OCI-M2 (cell line): Measurements from ENCODE around the gene DHRS12.

Experiments
- DNase-seq: peaks from one replicate; lab custom pipeline; 2025; ENCODE audit not compliant: unreplicated experiment; lab: John Stamatoyannopoulos, UW

DHRS12 gene

DNA sequence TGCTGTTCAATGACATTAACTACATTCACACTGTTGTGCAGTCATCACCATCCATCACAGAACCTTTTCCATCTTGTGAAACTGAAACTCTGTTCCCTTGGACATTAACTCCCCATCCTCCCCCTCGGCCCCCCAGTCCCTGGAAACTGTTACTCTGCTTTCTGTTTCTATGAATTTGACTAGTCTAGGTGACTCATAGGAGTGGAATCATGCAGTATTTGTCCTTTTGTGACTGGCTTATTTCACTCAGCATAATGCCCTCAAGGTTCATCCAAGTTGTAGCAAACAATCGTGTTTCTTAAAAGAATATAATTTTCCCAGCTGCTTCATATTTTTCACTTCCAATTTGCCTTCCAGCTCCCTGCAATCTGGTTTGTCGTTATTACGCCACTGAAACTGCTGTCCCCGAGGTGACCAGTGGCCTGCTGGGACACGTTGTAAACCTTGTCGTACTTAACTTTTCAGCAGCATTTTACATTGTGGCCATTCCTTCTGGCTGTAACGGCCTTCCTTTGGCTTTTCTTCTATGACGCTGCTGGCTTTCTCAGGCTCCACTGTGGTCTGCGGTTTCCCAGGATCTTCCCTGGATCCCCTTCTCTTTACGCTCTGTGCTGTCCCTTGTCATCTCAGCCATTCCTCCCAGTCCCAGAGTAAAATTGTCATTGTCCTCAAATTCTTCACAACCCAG lies 74.0 kb downstream of the DHRS12 start:
- DNase-seq = no peak

DNA sequence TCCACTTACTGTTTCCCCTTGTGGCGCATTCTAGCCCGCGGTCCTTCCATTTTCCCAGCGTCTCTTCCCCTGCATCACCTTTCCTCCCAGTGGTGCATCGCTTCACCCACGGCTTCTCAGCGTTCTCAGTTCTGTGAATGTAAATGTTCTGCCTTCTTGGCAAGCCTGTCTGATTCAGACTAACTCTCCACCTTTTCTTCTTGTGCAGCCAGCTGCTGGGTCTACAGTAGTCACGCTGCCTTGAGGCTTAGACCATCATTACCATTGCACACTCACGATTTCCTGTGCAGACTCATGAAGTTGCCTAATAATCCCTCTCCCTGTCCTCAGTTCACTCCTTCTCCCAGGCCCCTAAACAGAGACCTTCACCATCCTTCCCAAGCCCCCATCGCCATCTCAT lies 75.0 kb downstream of the DHRS12 start:
- DNase-seq = no peak

DNA sequence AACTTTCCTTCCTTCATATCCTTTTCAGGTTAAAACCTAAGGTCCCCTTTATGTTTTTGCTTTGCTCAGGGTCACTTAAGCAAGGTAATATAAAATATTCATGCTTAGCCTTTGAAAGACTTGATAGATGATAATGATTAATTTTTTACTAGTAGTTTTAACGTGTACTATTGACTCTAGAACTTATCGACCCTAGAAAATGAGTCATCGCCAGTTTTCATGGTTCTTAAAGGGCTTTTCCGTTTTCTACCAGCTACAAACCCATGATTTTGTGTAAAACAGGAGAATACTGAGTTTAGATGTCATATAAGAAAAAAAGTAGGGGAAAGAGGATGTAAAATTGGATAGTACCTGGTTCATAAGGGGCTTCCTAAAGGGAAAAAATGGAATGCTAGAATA lies 75.7 kb downstream of the DHRS12 start:
- no peak for DNase-seq

DNA sequence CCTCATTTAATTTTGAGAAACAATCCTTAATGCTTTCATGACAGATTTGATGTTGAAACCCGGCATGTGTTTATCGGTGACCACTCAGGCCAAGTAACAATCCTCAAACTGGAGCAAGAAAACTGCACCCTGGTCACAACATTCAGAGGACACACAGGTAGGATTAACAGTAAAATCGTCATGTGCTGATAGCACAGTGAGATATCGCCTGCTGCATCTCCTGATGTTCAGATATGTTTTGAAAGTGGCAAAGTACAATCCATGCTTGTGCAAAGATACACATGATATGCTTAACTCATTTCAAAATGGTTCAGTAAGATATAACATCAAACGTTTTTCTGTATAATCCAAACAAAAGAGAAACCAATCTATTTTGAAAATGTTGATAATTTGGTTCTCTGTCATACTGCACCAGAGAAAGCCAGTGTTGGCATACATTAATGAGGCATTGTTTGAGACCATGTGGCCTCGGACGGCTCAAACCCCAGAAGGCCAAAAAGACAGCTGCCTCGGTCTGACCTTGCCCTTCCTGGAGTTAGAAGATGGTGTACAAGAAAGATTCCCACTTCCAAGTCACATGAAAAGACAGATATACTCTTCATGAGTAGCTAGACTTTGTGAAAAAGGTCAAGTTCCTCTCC lies 76.2 kb downstream of the DHRS12 start:
- DNase-seq = no peak

DNA sequence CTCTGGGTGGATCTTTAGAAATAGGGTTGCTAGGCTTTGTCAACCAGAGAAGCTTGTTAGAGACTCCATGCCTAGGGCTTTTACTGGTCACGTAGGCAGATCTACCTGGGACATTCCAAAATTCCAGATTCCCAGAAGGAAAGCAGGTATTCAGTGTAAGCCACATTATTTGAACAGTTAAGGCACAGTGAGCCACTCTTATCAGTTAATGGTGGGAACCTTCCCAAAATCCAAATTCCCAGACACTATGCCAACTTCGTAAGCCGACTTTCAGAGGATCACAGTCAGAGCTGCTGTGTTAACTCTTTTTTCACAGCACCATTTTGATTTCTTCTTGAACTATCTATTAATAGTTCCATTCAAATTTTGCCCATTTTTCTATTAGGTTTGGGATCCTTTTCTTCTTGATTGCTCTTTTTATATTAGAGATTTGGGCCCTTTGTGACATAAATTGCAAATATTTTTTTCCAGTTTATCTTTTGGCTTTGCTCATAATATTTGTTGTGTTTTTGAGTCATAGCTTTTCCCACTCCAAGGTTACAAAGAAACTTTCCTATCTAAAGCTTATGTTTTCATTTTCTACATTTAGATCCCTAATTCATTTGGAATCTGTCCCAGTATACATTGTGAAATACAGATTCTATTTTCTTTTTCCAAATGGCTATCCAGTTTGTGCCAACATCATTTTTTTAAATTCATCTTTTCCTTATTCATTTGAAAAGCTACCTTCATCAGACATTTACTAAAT lies 77.3 kb downstream of the DHRS12 start:
- no peak for DNase-seq

DNA sequence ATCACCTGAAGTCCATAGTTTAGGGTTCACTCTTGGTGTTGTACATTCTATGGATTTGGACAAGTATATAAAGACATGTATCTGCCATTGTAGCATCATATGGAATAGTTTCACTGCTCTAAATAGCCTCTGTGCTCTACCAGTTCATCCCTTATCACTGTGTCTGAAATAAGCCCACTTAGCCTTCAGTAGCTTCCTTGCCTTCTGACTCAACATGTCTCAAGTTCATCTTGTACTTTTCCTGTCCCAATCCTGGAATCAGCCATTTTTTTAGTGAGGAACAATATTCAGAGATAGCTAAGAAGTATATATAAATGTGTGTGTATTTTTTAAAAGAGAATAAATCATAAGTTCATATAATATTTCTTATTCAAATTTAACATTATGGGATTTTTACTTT lies 79.2 kb downstream of the DHRS12 start:
- no peak for DNase-seq

DNA sequence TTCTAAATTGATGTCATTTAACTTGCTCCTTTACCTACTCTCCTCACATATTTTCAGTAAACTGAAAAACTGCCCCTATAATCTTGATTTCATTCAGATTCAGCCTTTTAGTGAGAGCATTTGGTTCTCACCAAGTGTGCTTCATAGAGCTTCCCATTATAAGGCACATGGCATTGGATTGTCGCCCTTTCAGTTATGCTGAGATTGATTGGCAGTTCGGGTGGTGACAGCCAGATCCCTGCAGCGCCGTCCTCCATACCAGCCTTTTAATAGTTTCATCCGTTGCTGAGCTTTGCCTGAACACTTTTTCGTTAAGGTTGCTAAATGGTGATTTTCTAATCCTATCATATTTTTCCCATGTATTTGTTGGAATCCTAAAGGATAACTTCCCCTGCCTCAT lies 80.4 kb downstream of the DHRS12 start:
- DNase-seq = no peak

DNA sequence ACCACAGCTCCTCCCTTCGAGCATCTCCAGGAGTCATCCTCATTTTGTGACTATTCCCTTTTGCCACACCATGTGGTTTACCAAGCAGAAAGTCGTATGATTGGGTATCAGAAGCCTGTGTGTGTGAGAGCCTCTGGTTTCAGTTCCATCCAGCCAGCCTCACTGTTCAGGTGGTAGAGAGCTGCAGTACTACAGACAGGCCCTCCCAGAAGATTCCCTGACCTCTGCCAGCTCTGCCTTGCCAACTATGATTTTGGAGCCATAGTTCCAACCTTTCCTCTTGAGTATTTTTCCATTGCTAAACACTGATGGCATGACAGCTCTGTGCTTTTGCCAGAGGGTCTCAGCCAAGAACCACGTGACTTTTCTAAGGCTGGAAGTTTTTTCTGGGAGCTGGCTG lies 82.5 kb downstream of the DHRS12 start:
- DNase-seq = no peak

DNA sequence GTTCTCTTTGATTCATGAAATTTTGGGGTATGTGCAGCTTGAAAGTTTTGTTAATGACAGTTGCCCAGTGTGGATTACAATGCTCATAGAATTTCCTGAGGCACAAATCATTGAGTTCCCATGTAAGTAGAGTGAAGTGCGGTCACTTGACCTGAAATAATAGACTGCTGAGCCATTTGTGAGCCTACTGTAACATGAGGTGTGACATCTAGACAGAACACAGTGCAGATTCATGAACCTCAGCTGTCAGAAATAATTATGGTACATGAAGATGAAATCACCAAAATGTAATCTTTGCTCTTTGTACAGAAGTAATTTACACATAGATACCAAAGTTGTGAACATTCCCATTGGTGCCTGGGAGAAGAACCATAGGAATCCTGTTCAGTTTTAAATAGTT lies 84.6 kb downstream of the DHRS12 start:
- no peak for DNase-seq
